Lower lobe of right lung (tissue), 2 donors: ENCODE measurements around the gene STK32B. TPM values are rescaled to one million over a fixed set of nuclear protein-coding genes. Genes with fewer than 3 reads are reported as not detected.

Source experiments
- ATAC-seq, 2 donors: fragments of 200-7000 bp; cut with Tn5 transposase; one replicate each; pipeline ENCODE4 v1.9.1; 2020 to 2022; ENCODE audit warnings: mild to moderate bottlenecking in 2 of 2, moderate library complexity in 2 of 2
- DNase-seq: peaks from one replicate; pipeline ENCODE4 v3.0.0-alpha.2; 2020
- H3K27ac ChIP-seq: fragments of 200-600 bp; one replicate; pipeline ENCODE4 v1.8.0; 2022
- H3K27me3 ChIP-seq: fragments of 200-600 bp; one replicate; pipeline ENCODE4 v1.8.0; 2022; ENCODE audit warnings: low read depth
- H3K36me3 ChIP-seq: fragments of 200-600 bp; one replicate; pipeline ENCODE4 v1.8.0; 2022; ENCODE audit warnings: mild to moderate bottlenecking
- H3K4me1 ChIP-seq: fragments of 200-600 bp; one replicate; pipeline ENCODE4 v1.8.0; 2022
- H3K4me3 ChIP-seq: fragments of 200-600 bp; one replicate; pipeline ENCODE4 v1.8.0; 2022; ENCODE audit warnings: mild to moderate bottlenecking
- H3K9me3 ChIP-seq: fragments of 200-600 bp; one replicate; pipeline ENCODE4 v1.8.0; 2022
- CTCF ChIP-seq: fragments of 200-600 bp; IDR thresholded peaks from one replicate; pipeline ENCODE4 v1.8.0; 2022; ENCODE audit warnings: antibody characterized with exemption, mild to moderate bottlenecking
- intact Hi-C: fragments of 100-400 bp; cut with DNase I; formaldehyde crosslinking; loops from one replicate; pipeline ENCODE4 v1.11.0; 2022
- total RNA-seq: library from RNA; stranded (reverse); fragmentation: NEBNext Ultra II Directional; extraction: Animal tissue kit (Norgen Biotek cat#: 25700); gene quantifications from one replicate; pipeline ENCODE4 v1.2.1, GENCODE V29; 2021
- donor health status: DM: no; HTN: yes; CAD: no; lungs with severe emphysema.

Gene STK32B
- total RNA-seq, 1 donor from 2014 or later: 1.3 TPM

- no peak overlapping the region for H3K4me3 ChIP-seq
- no peaks in the 10 kb centered on the region for H3K36me3 ChIP-seq
- no peaks in the 10 kb centered on the region for H3K4me1 ChIP-seq
- DNase-seq: no peak
- no peak for TF ChIP-seq CTCF
- no peak overlapping the region for H3K27ac ChIP-seq
- H3K27me3 ChIP-seq: peaks cover 1% of the 10 kb centered on the region
- ATAC-seq: no peak
- no peaks in the 10 kb centered on the region for H3K9me3 ChIP-seq
- intact Hi-C loops: no loop called here
Measured at GRCh38 chr4:5024673-5025072, 26.6 kb upstream of the STK32B start.

GRCh38 chr4:5026371-5026770, 24.9 kb upstream of the STK32B start:
- ATAC-seq (no peak), DNase-seq (no peak)
- Histone ChIP-seq H3K4me3 (no peak overlapping the region), H3K9me3 (no peaks in the 10 kb centered on the region), H3K27ac (no peak overlapping the region), H3K27me3 (no peaks in the 10 kb centered on the region), H3K4me1 (no peaks in the 10 kb centered on the region), H3K36me3 (no peaks in the 10 kb centered on the region)
- intact Hi-C loops: no loop called here
- no peak for TF ChIP-seq CTCF

GRCh38 chr4:5027346-5027745, 23.9 kb upstream of the STK32B start:
- no peaks in the 10 kb centered on the region for H3K27me3 ChIP-seq
- intact Hi-C loops: no loop called here
- H3K36me3 ChIP-seq: no peaks in the 10 kb centered on the region
- ATAC-seq (no peak), DNase-seq (no peak)
- no peak overlapping the region for H3K4me3 ChIP-seq
- no peaks in the 10 kb centered on the region for H3K9me3 ChIP-seq
- no peaks in the 10 kb centered on the region for H3K4me1 ChIP-seq
- no peak overlapping the region for H3K27ac ChIP-seq
- no peak for TF ChIP-seq CTCF

- TF ChIP-seq CTCF: no peak
- no peaks in the 10 kb centered on the region for H3K9me3 ChIP-seq
- no peak overlapping the region for H3K27ac ChIP-seq
- H3K36me3 ChIP-seq: no peaks in the 10 kb centered on the region
- ATAC-seq (no peak), DNase-seq (no peak)
- no peak overlapping the region for H3K4me3 ChIP-seq
- no peaks in the 10 kb centered on the region for H3K27me3 ChIP-seq
- H3K4me1 ChIP-seq: peaks cover 6% of the 10 kb centered on the region
- intact Hi-C loops: no loop called here
Measured at GRCh38 chr4:5028480-5028879, 22.8 kb upstream of the STK32B start.

GRCh38 chr4:5029447-5029846, 21.8 kb upstream of the STK32B start:
- Histone ChIP-seq H3K4me3 (no peak overlapping the region), H3K9me3 (no peaks in the 10 kb centered on the region), H3K27me3 (no peaks in the 10 kb centered on the region), H3K36me3 (no peaks in the 10 kb centered on the region), H3K4me1 (peaks cover 9% of the 10 kb centered on the region), H3K27ac (no peak overlapping the region)
- no peak for DNase-seq
- no peak for TF ChIP-seq CTCF
- intact Hi-C loops: no loop called here
- ATAC-seq: no peak

- H3K36me3 ChIP-seq: no peaks in the 10 kb centered on the region
- no peak for TF ChIP-seq CTCF
- intact Hi-C loops: no loop called here
- ATAC-seq: no peak
- H3K27ac ChIP-seq: no peak overlapping the region
- H3K4me3 ChIP-seq: no peak overlapping the region
- H3K27me3 ChIP-seq: no peaks in the 10 kb centered on the region
- H3K9me3 ChIP-seq: no peaks in the 10 kb centered on the region
- DNase-seq: no peak
- H3K4me1 ChIP-seq: peaks cover 17% of the 10 kb centered on the region
Measured at GRCh38 chr4:5030221-5030620, 21.1 kb upstream of the STK32B start.
